H1 (cell line): ENCODE data around the gene NMB. TPM values are rescaled to one million over a fixed set of nuclear protein-coding genes. Genes with fewer than 3 reads are reported as not detected.

Experiments
- CBX5 ChIP-seq: fragments of 300-800, 300-1000 bp; sonication (generic); IDR thresholded peaks from 2 replicates; pipeline ENCODE4 v1.7.1; 2016; ENCODE audit warnings: antibody characterized with exemption, low read length, low read depth
- CHD1 ChIP-seq: IDR thresholded peaks from 2 replicates; pipeline ENCODE4 v1.6.1; 2012; ENCODE audit warnings: low read depth, low read length, improper control_type of control experiment
- KDM4A ChIP-seq: IDR thresholded peaks from one replicate; pipeline ENCODE4 v1.7.1; 2012; ENCODE audit warnings: low read depth, mild to moderate bottlenecking, moderate library complexity, low read length, inconsistent platforms; ENCODE audit not compliant: severe bottlenecking
- SUZ12 ChIP-seq: fragments of 200-600 bp; sonication (generic); IDR thresholded peaks from 2 replicates; pipeline ENCODE4 v1.6.1; 2012; ENCODE audit warnings: mild to moderate bottlenecking, inconsistent platforms, low read length, moderate library complexity, mixed read lengths
- polyA plus RNA-seq, 7 experiments: library from polyadenylated mRNA; depleted of rRNA in 3 of 7; stranded (reverse) in 5 of 7; unstranded in 2 of 7; fragments of >200 nt in 5 of 7; fragments of 200-250 nt in 2 of 7; gene quantifications; 1 replicate in 5 of 7; 2 replicates in 1 of 7; 4 replicates in 1 of 7; pipeline versions ENCODE4 v1.2.1 to v1.2.3, GENCODE V29; 2011 to 2013; ENCODE audit warnings: missing spikeins in 2 of 7, mixed read lengths in 2 of 7
- total RNA-seq: library from RNA; stranded (reverse); fragmentation: NEBNext Ultra II Directional; extraction: Animal tissue kit (Norgen Biotek cat#: 25700); gene quantifications from 2 replicates; pipeline ENCODE4 v1.2.1, GENCODE V29; 2021
- TF ChIP-seq, protein P1 (sequence below): fragments of 300-600 bp; sonication (generic); IDR thresholded peaks from 2 replicates; pipeline ENCODE4 v1.7.1; 2012; ENCODE audit warnings: low read length, moderate library complexity, mild to moderate bottlenecking, inconsistent platforms; ENCODE audit not compliant: insufficient replicate concordance

NMB gene
- total and polyA plus RNA-seq, 2 of the 8 experiments (the other 6 are each of a cell fraction or from before 2014, with no cell fraction given), result 9.3 to 13.6 TPM

- TF ChIP-seq, protein P1, sequence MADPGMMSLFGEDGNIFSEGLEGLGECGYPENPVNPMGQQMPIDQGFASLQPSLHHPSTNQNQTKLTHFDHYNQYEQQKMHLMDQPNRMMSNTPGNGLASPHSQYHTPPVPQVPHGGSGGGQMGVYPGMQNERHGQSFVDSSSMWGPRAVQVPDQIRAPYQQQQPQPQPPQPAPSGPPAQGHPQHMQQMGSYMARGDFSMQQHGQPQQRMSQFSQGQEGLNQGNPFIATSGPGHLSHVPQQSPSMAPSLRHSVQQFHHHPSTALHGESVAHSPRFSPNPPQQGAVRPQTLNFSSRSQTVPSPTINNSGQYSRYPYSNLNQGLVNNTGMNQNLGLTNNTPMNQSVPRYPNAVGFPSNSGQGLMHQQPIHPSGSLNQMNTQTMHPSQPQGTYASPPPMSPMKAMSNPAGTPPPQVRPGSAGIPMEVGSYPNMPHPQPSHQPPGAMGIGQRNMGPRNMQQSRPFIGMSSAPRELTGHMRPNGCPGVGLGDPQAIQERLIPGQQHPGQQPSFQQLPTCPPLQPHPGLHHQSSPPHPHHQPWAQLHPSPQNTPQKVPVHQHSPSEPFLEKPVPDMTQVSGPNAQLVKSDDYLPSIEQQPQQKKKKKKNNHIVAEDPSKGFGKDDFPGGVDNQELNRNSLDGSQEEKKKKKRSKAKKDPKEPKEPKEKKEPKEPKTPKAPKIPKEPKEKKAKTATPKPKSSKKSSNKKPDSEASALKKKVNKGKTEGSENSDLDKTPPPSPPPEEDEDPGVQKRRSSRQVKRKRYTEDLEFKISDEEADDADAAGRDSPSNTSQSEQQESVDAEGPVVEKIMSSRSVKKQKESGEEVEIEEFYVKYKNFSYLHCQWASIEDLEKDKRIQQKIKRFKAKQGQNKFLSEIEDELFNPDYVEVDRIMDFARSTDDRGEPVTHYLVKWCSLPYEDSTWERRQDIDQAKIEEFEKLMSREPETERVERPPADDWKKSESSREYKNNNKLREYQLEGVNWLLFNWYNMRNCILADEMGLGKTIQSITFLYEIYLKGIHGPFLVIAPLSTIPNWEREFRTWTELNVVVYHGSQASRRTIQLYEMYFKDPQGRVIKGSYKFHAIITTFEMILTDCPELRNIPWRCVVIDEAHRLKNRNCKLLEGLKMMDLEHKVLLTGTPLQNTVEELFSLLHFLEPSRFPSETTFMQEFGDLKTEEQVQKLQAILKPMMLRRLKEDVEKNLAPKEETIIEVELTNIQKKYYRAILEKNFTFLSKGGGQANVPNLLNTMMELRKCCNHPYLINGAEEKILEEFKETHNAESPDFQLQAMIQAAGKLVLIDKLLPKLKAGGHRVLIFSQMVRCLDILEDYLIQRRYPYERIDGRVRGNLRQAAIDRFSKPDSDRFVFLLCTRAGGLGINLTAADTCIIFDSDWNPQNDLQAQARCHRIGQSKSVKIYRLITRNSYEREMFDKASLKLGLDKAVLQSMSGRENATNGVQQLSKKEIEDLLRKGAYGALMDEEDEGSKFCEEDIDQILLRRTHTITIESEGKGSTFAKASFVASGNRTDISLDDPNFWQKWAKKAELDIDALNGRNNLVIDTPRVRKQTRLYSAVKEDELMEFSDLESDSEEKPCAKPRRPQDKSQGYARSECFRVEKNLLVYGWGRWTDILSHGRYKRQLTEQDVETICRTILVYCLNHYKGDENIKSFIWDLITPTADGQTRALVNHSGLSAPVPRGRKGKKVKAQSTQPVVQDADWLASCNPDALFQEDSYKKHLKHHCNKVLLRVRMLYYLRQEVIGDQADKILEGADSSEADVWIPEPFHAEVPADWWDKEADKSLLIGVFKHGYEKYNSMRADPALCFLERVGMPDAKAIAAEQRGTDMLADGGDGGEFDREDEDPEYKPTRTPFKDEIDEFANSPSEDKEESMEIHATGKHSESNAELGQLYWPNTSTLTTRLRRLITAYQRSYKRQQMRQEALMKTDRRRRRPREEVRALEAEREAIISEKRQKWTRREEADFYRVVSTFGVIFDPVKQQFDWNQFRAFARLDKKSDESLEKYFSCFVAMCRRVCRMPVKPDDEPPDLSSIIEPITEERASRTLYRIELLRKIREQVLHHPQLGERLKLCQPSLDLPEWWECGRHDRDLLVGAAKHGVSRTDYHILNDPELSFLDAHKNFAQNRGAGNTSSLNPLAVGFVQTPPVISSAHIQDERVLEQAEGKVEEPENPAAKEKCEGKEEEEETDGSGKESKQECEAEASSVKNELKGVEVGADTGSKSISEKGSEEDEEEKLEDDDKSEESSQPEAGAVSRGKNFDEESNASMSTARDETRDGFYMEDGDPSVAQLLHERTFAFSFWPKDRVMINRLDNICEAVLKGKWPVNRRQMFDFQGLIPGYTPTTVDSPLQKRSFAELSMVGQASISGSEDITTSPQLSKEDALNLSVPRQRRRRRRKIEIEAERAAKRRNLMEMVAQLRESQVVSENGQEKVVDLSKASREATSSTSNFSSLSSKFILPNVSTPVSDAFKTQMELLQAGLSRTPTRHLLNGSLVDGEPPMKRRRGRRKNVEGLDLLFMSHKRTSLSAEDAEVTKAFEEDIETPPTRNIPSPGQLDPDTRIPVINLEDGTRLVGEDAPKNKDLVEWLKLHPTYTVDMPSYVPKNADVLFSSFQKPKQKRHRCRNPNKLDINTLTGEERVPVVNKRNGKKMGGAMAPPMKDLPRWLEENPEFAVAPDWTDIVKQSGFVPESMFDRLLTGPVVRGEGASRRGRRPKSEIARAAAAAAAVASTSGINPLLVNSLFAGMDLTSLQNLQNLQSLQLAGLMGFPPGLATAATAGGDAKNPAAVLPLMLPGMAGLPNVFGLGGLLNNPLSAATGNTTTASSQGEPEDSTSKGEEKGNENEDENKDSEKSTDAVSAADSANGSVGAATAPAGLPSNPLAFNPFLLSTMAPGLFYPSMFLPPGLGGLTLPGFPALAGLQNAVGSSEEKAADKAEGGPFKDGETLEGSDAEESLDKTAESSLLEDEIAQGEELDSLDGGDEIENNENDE, result no peak
- no peak for TF ChIP-seq CBX5
- TF ChIP-seq SUZ12, result no peak
- TF ChIP-seq KDM4A, result no peak
- no peak for TF ChIP-seq CHD1
Measured at GRCh38 chr15:84647726-84648125, 10.3 kb downstream of the NMB start (continued).
